Colonic mucosa (tissue), 4 donors: ENCODE data around the gene C4orf36. TPM values are rescaled to one million over a fixed set of nuclear protein-coding genes. Genes with fewer than 3 reads are reported as not detected.

Experiments used
- DNase-seq: peaks from one replicate; pipeline ENCODE4 v3.0.0-alpha.2; 2020
- H3K27ac ChIP-seq: fragments of 200-600 bp; one replicate; pipeline ENCODE4 v1.8.0; 2021
- H3K27me3 ChIP-seq: fragments of 200-600 bp; one replicate; pipeline ENCODE4 v1.8.0; 2021
- H3K36me3 ChIP-seq: fragments of 200-600 bp; one replicate; pipeline ENCODE4 v1.8.0; 2021
- H3K4me1 ChIP-seq: fragments of 200-600 bp; one replicate; pipeline ENCODE4 v1.8.0; 2021; ENCODE audit warnings: mild to moderate bottlenecking
- H3K4me3 ChIP-seq: fragments of 200-600 bp; one replicate; pipeline ENCODE4 v1.8.0; 2021
- H3K9ac ChIP-seq, 2 donors: one replicate each; pipeline ENCODE4 v1.7.0; 2013; ENCODE audit warnings: control low read depth in 2 of 2, low read depth in 2 of 2, low read length in 2 of 2
- H3K9me3 ChIP-seq: fragments of 200-600 bp; one replicate; pipeline ENCODE4 v1.8.0; 2021
- intact Hi-C: fragments of 100-400 bp; cut with DNase I; formaldehyde crosslinking; loops from one replicate; pipeline ENCODE4 v1.14.1; 2022
- total RNA-seq, 2 donors: library from RNA; stranded (reverse); fragmentation: NEBNext Ultra II Directional in 1 of 2; extraction: Animal tissue kit (Norgen Biotek cat#: 25700) in 1 of 2; gene quantifications; one replicate each; pipeline ENCODE4 v1.2.1, GENCODE V29; 2021
- TF ChIP-seq, protein P1 (sequence below): fragments of 200-600 bp; IDR thresholded peaks from one replicate; pipeline ENCODE4 v1.8.0; 2022; ENCODE audit warnings: antibody characterized with exemption, mild to moderate bottlenecking
- donor health status: healthy.
- donor health status: DM: no; HTN: no; CAD: no.
- donor health status: DM: no; HTN: no; CAD: no.

Gene C4orf36
- total RNA-seq, 2 donors from 2014 or later: 0.54 TPM; not detected in 1

DNA sequence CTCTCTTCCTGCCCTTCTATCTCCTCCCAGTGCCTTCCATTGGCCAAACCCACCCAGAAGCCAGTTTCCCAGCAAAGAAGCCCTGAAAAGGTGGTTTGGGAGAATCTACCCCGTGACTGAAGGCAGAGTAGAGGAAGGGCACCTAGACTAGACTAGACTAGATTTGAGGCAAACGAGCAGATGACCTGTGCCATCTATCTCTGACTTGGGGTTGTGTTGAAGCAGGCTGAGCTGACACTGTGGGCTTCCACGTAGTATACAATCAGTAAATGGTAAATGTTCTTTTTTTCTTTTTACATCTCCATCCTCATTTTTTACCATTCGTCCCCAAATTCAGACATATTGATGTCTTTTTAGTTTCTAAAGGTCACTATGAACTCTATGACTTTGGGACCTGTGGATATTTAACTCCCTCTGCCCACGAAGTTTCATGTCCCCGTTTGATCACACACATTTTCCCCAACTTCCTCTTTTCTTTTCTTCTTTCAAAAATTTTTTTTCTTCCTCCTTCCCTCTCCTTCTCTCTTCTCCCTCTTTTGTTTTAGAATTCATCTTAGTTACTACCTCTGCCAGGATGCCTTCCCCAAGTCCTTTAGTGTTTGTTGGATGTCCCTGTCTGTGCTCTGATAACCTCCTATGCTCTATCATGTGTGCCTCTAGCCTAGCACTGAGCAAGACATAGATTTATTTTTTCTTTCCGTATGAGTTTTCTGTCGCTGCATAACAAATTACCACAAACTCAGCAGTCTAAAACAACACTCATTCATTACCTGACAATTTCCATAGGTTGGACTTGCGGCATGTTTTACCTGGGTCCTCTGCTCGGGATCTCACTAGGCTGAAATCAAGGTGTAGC lies 36.4 kb upstream of the C4orf36 start:
- no peak overlapping the region for H3K4me3 ChIP-seq
- H3K9ac ChIP-seq: peak overlapping the region in 1 of 2 donors; percentile 26
- no peak overlapping the region for H3K27ac ChIP-seq
- no peak for DNase-seq
- H3K4me1 ChIP-seq: no peaks in the 10 kb centered on the region
- intact Hi-C loops: no loop called here
- H3K27me3 ChIP-seq: no peaks in the 10 kb centered on the region
- TF ChIP-seq, protein P1, sequence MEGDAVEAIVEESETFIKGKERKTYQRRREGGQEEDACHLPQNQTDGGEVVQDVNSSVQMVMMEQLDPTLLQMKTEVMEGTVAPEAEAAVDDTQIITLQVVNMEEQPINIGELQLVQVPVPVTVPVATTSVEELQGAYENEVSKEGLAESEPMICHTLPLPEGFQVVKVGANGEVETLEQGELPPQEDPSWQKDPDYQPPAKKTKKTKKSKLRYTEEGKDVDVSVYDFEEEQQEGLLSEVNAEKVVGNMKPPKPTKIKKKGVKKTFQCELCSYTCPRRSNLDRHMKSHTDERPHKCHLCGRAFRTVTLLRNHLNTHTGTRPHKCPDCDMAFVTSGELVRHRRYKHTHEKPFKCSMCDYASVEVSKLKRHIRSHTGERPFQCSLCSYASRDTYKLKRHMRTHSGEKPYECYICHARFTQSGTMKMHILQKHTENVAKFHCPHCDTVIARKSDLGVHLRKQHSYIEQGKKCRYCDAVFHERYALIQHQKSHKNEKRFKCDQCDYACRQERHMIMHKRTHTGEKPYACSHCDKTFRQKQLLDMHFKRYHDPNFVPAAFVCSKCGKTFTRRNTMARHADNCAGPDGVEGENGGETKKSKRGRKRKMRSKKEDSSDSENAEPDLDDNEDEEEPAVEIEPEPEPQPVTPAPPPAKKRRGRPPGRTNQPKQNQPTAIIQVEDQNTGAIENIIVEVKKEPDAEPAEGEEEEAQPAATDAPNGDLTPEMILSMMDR: no peak
- H3K36me3 ChIP-seq: no peaks in the 10 kb centered on the region
- no peaks in the 10 kb centered on the region for H3K9me3 ChIP-seq

DNA sequence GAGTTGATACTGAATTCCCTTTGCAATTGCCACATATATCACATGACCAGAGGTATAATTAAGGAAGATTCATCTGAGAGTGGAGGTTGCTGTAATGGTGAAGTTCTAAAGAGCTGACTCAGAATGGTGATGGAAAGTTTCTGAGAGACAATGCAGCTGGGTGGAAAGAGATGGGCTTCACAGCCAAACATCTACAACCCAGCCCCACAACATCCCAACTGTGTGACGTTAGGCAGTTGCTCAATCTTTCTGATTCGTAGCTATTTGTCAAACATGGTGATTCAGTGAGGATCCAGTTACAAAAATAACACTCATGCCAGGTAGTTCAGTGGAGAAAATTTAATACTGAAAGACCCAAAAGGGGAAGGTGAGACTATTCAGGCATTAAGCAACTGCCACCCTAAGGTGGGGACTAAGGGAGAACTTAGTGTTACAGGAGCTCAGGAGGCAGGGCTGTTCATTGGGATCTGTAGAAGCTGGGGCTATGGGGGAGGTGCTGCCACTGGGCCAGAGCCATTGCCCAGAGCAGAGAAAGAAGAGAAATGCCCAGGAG lies 35.7 kb upstream of the C4orf36 start:
- no peak for DNase-seq
- H3K36me3 ChIP-seq: no peaks in the 10 kb centered on the region
- peak overlapping the region in 1 of 2 donors; percentile 26 for H3K9ac ChIP-seq

DNA sequence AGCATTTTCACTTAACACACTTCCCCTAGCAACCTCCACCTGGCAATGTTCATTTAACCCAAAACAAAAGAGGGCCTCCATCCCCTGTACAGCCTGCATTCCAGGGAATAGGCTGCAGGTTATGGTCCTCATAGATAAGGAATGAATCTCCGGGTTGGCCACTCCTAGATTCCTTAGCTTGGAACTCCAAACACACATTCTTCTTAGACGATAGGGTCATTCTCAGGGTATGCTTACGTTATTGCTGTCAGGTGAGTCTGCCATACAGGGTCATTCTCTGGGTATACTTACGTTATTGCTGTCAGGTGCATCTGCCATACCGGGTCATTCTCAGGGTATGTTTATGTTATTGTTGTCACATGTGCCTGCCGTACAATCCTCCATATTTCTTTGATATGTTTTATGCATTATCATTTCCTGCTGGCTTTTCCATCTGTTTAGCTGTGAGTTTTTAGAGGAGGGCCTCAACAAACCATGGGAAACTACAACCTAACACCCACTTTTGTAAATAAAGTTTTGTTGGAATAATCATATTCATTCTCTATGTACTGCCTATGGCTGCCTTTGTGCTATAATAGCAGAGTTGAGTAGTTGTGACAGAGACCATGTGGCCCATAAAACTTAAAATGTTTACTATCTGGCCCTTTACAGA lies 34.3 kb upstream of the C4orf36 start:
- no peak overlapping the region for H3K9ac ChIP-seq
- TF ChIP-seq, protein P1: no peak
- no peak for DNase-seq
- H3K9me3 ChIP-seq: no peaks in the 10 kb centered on the region
- H3K36me3 ChIP-seq: no peaks in the 10 kb centered on the region
- no peak overlapping the region for H3K4me3 ChIP-seq
- no peak overlapping the region for H3K27ac ChIP-seq
- intact Hi-C loops: no loop called here
- H3K4me1 ChIP-seq: no peaks in the 10 kb centered on the region
- no peaks in the 10 kb centered on the region for H3K27me3 ChIP-seq

More for the DNA sequence above, 35.7 kb upstream of the C4orf36 start:
- TF ChIP-seq, protein P1: no peak
- Histone ChIP-seq H3K9me3 (no peaks in the 10 kb centered on the region), H3K4me1 (no peaks in the 10 kb centered on the region), H3K27me3 (no peaks in the 10 kb centered on the region), H3K27ac (no peak overlapping the region), H3K4me3 (no peak overlapping the region)
- intact Hi-C loops: no loop called here

DNA sequence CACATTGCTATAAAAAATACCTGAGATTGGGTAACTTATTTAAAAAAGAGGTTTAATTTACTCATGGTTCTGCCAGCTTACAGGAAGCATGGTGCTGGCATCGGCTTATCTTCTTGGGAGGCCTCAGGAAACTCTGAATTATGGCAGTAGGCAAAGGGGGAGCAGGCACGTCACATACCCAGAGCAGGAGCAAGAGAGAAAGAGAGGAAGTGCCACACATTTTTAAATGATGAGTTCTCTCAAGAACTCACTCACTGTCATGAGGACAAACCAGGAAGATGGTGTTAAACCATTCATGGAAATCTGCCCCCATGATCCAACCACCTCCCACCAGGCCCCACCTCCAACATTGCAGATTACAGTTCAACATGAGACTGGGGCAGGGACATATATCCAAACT lies 32.6 kb upstream of the C4orf36 start:
- TF ChIP-seq, protein P1: no peak
- intact Hi-C loops: loop anchor here (5.0 kb wide), 2 partner anchors 167 to 312 kb away; no protein-coding TSS in a partner anchor
- H3K9ac ChIP-seq: no peak overlapping the region

DNA sequence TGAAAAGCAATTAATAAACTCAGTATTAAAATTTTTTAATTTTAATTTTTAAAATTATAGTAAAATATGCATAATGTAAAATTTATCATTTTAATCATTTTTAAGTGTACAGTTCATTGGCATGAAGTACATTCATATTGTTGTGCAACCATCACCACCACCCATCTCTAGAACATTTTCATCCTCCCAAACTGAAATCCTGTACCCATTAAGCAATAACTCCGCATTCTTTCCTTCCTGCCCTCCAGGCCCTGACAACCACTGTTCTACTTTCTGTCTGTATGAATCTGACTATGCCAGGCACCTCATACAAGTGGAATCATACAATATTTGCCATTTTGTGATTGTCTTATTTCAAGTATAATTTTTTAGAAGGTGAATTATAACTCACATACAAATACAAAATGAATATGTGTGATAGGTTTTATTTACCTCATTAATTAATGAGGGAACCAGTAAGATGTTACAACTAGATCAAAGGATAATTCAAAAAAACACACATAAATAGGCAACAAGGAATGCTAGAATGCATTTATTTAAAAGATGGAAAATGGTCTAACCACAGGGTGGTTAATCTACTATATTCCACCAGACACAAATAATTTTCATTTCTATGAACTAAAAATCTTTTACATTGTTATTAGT lies 29.5 kb upstream of the C4orf36 start:
- intact Hi-C loops: loop anchor here (5.0 kb wide), 2 partner anchors 171 to 316 kb away; no protein-coding TSS in a partner anchor
- Histone ChIP-seq H3K9me3 (no peaks in the 10 kb centered on the region), H3K27ac (no peak overlapping the region), H3K36me3 (no peaks in the 10 kb centered on the region), H3K4me1 (no peaks in the 10 kb centered on the region), H3K9ac (no peak overlapping the region), H3K4me3 (no peak overlapping the region), H3K27me3 (no peaks in the 10 kb centered on the region)
- DNase-seq: no peak
- TF ChIP-seq, protein P1: no peak

More for the DNA sequence above, 32.6 kb upstream of the C4orf36 start:
- H3K36me3 ChIP-seq: no peaks in the 10 kb centered on the region
- no peaks in the 10 kb centered on the region for H3K9me3 ChIP-seq
- H3K4me3 ChIP-seq: no peak overlapping the region
- no peak overlapping the region for H3K27ac ChIP-seq
- H3K4me1 ChIP-seq: no peaks in the 10 kb centered on the region
- no peak for DNase-seq
- H3K27me3 ChIP-seq: no peaks in the 10 kb centered on the region
